ENCODE measurements around the gene ACTN1. TPM values are rescaled to one million over a fixed set of nuclear protein-coding genes. Genes with fewer than 3 reads are reported as not detected.

The ACTN1 gene
- total RNA-seq, 1 donor from 2014 or later: 70.7 TPM

GRCh38 chr14:68905107-68905895 lies 73.8 kb downstream of the ACTN1 start:
- no peaks in the 10 kb centered on the region for H3K9me3 ChIP-seq (ENCODE audit: low read depth)

GRCh38 chr14:68902357-68902756 lies 76.7 kb downstream of the ACTN1 start:
- no peak overlapping the region for H3K9ac ChIP-seq
- H3K79me2 ChIP-seq (ENCODE audit: low read depth): no peaks in the 10 kb centered on the region
- Mint-ChIP-seq H3K27ac (no peak overlapping the region), H3K4me3 (no peak overlapping the region), H3K4me1 (no peaks in the 10 kb centered on the region), H3K27me3 (ENCODE audit: insufficient read depth, low read depth) (peaks cover 2% of the 10 kb centered on the region), H3K9me3 (no peaks in the 10 kb centered on the region), H3K36me3 (peaks cover 36% of the 10 kb centered on the region)
- DNase-seq (ENCODE audit: low spot score): no peak
- no peaks in the 10 kb centered on the region for H3K36me3 ChIP-seq
- no peak overlapping the region for H3K27ac ChIP-seq
- no peaks in the 10 kb centered on the region for H3K27me3 ChIP-seq
- H3K4me2 ChIP-seq: no peak overlapping the region
- H3K4me3 ChIP-seq: no peak overlapping the region
- H3K4me1 ChIP-seq: no peaks in the 10 kb centered on the region
- no peaks in the 10 kb centered on the region for H3K9me3 ChIP-seq (ENCODE audit: low read depth)
- TF ChIP-seq EZH2phosphoT487 (IDR thresholded peaks at IDR 0.05): no peak
- TF ChIP-seq CTCF (IDR thresholded peaks at IDR 0.05): no peak
- TF ChIP-seq EZH2 (IDR thresholded peaks at IDR 0.05): no peak
- H4K20me1 ChIP-seq (ENCODE audit: low read depth): no peaks in the 10 kb centered on the region
- H3F3A ChIP-seq (ENCODE audit: low read depth): no peaks in the 10 kb centered on the region
- no peak overlapping the region for H2AFZ ChIP-seq (replicated peaks)

More at GRCh38 chr14:68905107-68905895, 73.8 kb downstream of the ACTN1 start:
- Histone ChIP-seq H3K4me3 (no peak overlapping the region), H3K27me3 (no peaks in the 10 kb centered on the region), H3K27ac (no peak overlapping the region), H3K4me2 (no peak overlapping the region), H3K4me1 (no peaks in the 10 kb centered on the region), H3F3A (ENCODE audit: low read depth) (no peaks in the 10 kb centered on the region), H3K79me2 (ENCODE audit: low read depth) (no peaks in the 10 kb centered on the region), H4K20me1 (ENCODE audit: low read depth) (no peaks in the 10 kb centered on the region), H2AFZ (replicated peaks) (no peak overlapping the region), H3K36me3 (no peaks in the 10 kb centered on the region), H3K9ac (no peak overlapping the region)
- no peak overlapping the region for H3K27ac Mint-ChIP-seq
- peaks cover 2% of the 10 kb centered on the region for H3K27me3 Mint-ChIP-seq (ENCODE audit: insufficient read depth, low read depth)
- H3K9me3 Mint-ChIP-seq: no peaks in the 10 kb centered on the region
- TF ChIP-seq EZH2phosphoT487 (IDR thresholded peaks at IDR 0.05) (no peak), CTCF (IDR thresholded peaks at IDR 0.05) (no peak), EZH2 (IDR thresholded peaks at IDR 0.05) (no peak)
- H3K36me3 Mint-ChIP-seq: peaks cover 43% of the 10 kb centered on the region
- H3K4me1 Mint-ChIP-seq: peaks cover 5% of the 10 kb centered on the region
- no peak for DNase-seq (ENCODE audit: low spot score)
- H3K4me3 Mint-ChIP-seq: no peak overlapping the region

- Histone ChIP-seq H3K36me3 (no peaks in the 10 kb centered on the region), H3K4me2 (no peak overlapping the region), H3K27ac (no peak overlapping the region), H3K9ac (no peak overlapping the region), H2AFZ (replicated peaks) (no peak overlapping the region), H3K79me2 (ENCODE audit: low read depth) (no peaks in the 10 kb centered on the region), H3F3A (ENCODE audit: low read depth) (no peaks in the 10 kb centered on the region), H4K20me1 (ENCODE audit: low read depth) (no peaks in the 10 kb centered on the region), H3K4me1 (no peaks in the 10 kb centered on the region), H3K9me3 (ENCODE audit: low read depth) (no peaks in the 10 kb centered on the region), H3K27me3 (no peaks in the 10 kb centered on the region), H3K4me3 (no peak overlapping the region)
- H3K27ac Mint-ChIP-seq: no peak overlapping the region
- no peaks in the 10 kb centered on the region for H3K4me1 Mint-ChIP-seq
- no peaks in the 10 kb centered on the region for H3K9me3 Mint-ChIP-seq
- no peak for DNase-seq (ENCODE audit: low spot score)
- TF ChIP-seq CTCF (IDR thresholded peaks at IDR 0.05) (no peak), EZH2phosphoT487 (IDR thresholded peaks at IDR 0.05) (no peak), EZH2 (IDR thresholded peaks at IDR 0.05) (no peak)
- H3K27me3 Mint-ChIP-seq (ENCODE audit: insufficient read depth, low read depth): peaks cover 2% of the 10 kb centered on the region
- H3K4me3 Mint-ChIP-seq: no peak overlapping the region
- H3K36me3 Mint-ChIP-seq: peaks cover 42% of the 10 kb centered on the region
These were observed 80.0 kb downstream of the ACTN1 start for GRCh38 chr14:68899033-68899603.
